ENCODE data around the gene C5AR1.

- no peak for TF ChIP-seq RAD21 (IDR thresholded peaks at IDR 0.05; ENCODE audit: low read length)
- TF ChIP-seq, protein P1, sequence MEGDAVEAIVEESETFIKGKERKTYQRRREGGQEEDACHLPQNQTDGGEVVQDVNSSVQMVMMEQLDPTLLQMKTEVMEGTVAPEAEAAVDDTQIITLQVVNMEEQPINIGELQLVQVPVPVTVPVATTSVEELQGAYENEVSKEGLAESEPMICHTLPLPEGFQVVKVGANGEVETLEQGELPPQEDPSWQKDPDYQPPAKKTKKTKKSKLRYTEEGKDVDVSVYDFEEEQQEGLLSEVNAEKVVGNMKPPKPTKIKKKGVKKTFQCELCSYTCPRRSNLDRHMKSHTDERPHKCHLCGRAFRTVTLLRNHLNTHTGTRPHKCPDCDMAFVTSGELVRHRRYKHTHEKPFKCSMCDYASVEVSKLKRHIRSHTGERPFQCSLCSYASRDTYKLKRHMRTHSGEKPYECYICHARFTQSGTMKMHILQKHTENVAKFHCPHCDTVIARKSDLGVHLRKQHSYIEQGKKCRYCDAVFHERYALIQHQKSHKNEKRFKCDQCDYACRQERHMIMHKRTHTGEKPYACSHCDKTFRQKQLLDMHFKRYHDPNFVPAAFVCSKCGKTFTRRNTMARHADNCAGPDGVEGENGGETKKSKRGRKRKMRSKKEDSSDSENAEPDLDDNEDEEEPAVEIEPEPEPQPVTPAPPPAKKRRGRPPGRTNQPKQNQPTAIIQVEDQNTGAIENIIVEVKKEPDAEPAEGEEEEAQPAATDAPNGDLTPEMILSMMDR (IDR thresholded peaks at IDR 0.05), result no peak
- TF ChIP-seq, protein P2, sequence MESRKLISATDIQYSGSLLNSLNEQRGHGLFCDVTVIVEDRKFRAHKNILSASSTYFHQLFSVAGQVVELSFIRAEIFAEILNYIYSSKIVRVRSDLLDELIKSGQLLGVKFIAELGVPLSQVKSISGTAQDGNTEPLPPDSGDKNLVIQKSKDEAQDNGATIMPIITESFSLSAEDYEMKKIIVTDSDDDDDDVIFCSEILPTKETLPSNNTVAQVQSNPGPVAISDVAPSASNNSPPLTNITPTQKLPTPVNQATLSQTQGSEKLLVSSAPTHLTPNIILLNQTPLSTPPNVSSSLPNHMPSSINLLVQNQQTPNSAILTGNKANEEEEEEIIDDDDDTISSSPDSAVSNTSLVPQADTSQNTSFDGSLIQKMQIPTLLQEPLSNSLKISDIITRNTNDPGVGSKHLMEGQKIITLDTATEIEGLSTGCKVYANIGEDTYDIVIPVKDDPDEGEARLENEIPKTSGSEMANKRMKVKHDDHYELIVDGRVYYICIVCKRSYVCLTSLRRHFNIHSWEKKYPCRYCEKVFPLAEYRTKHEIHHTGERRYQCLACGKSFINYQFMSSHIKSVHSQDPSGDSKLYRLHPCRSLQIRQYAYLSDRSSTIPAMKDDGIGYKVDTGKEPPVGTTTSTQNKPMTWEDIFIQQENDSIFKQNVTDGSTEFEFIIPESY (IDR thresholded peaks at IDR 0.05; ENCODE audit: borderline replicate concordance, low read depth), result no peak
- TF ChIP-seq CHD2 (IDR thresholded peaks at IDR 0.05; ENCODE audit: low read length, partially characterized antibody), result no peak
- TF ChIP-seq POLR2AphosphoS5 (IDR thresholded peaks at IDR 0.05; ENCODE audit: low read depth, low read length), result no peak
- TF ChIP-seq NFIC (IDR thresholded peaks at IDR 0.05; ENCODE audit: borderline replicate concordance), result no peak
- no peak for TF ChIP-seq NRF1 (IDR thresholded peaks at IDR 0.05; ENCODE audit: low read depth, low read length)
- TF ChIP-seq RFX5 (IDR thresholded peaks at IDR 0.05; ENCODE audit: low read length), result no peak
- no peak for TF ChIP-seq TCF12 (IDR thresholded peaks at IDR 0.05)
- no peak for TF ChIP-seq EP300 (IDR thresholded peaks at IDR 0.05; ENCODE audit: borderline replicate concordance in 1 of 2, low read depth in 1 of 2, low read length in 1 of 2)
- no peak for TF ChIP-seq EZH2phosphoT487 (IDR thresholded peaks at IDR 0.05; ENCODE audit: borderline replicate concordance, low read depth)
- TF ChIP-seq JUND (IDR thresholded peaks at IDR 0.05), result no peak
- no peak for TF ChIP-seq PBX3 (IDR thresholded peaks at IDR 0.05)
Measured at GRCh38 chr19:47344425-47344824, 34.8 kb downstream of the C5AR1 start.

Measured in SK-N-SH (cell line).